Cardiac muscle cell (in vitro differentiated cells and primary cell): ENCODE data around the gene OR2T2. TPM values are rescaled to one million over a fixed set of nuclear protein-coding genes. Genes with fewer than 3 reads are reported as not detected.
"Not testable (repeated sequence)": the region's sequence is repeated elsewhere in the genome, so short reads cannot be mapped to it uniquely, and the experiment has no call there.

Source experiments
- DNase-seq, 2 donors: peaks; one replicate each; pipeline versions ENCODE4 v3.0.0 to v3.0.0-alpha.2; 2010 to 2017; ENCODE audit warnings: low read depth in 1 of 2, low spot score in 1 of 2
- H3K27ac ChIP-seq: fragments of 200-600 bp; sonication (generic); 2 replicates; pipeline ENCODE4 v1.5.1; 2016
- H3K27me3 ChIP-seq: fragments of 200-600 bp; sonication (generic); 2 replicates; pipeline ENCODE4 v1.6.0; 2016; ENCODE audit warnings: control low read depth
- H3K36me3 ChIP-seq: fragments of 200-600 bp; sonication (generic); 2 replicates; pipeline ENCODE4 v1.5.1; 2016; ENCODE audit warnings: control low read depth
- H3K4me1 ChIP-seq: fragments of 200-600 bp; sonication (generic); 2 replicates; pipeline ENCODE4 v1.8.1; 2017; ENCODE audit warnings: low read depth, mild to moderate bottlenecking, mixed run types
- H3K4me3 ChIP-seq: fragments of 200-600 bp; sonication (generic); 2 replicates; pipeline ENCODE4 v1.5.1; 2016; ENCODE audit warnings: mild to moderate bottlenecking
- H3K9me3 ChIP-seq: fragments of 200-600 bp; sonication (generic); 2 replicates; pipeline ENCODE4 v1.5.1; 2017; ENCODE audit warnings: low read depth, mild to moderate bottlenecking, control low read depth
- polyA plus RNA-seq: library from polyadenylated mRNA; unstranded; fragments of >200 nt; fragmentation: Nextera tagmentation; extraction: Ambion mirVana; gene quantifications from 2 replicates; pipeline ENCODE4 v1.2.1, GENCODE V29; 2016
- total RNA-seq: library from RNA; depleted of rRNA; stranded (reverse); fragments of >200 nt; gene quantifications from 2 replicates; pipeline ENCODE4 v1.2.3, GENCODE V29; 2016

The OR2T2 gene
- total and polyA plus RNA-seq, 2 experiments from 2014 or later, result not detected

DNA sequence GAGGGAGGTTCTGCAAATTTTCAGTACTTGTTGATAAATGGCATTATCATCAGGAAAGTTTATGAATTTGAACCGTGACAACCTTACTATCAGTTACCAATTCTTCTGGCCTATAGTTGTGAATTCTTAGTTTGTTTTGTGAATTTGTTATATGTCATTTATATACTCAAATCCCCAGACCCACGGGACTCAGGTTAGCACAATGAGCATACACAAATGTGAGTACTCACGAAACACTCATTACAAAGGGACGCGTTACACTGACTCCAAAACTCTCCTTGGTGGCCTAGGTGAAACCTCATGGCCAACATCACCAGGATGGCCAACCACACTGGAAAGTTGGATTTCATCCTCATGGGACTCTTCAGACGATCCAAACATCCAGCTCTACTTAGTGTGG is 42.9 kb downstream of the OR2T2 start, which contains the start of gene OR2T5:
Gene OR2T5 (plus strand): TSS at position 301 of the 400 bp plus-strand sequence. CDS start 0 bp downstream, at position 301.
- not testable (repeated sequence) for H3K4me1 ChIP-seq, H3K27me3 ChIP-seq, H3K27ac ChIP-seq, DNase-seq, H3K9me3 ChIP-seq, H3K4me3 ChIP-seq, H3K36me3 ChIP-seq

- H3K9me3 ChIP-seq, H3K4me3 ChIP-seq, H3K27ac ChIP-seq, H3K27me3 ChIP-seq, H3K4me1 ChIP-seq, DNase-seq, H3K36me3 ChIP-seq: not testable (repeated sequence)
These were observed 51.2 kb downstream of the OR2T2 start for GRCh38 chr1:248496661-248497060.

DNA sequence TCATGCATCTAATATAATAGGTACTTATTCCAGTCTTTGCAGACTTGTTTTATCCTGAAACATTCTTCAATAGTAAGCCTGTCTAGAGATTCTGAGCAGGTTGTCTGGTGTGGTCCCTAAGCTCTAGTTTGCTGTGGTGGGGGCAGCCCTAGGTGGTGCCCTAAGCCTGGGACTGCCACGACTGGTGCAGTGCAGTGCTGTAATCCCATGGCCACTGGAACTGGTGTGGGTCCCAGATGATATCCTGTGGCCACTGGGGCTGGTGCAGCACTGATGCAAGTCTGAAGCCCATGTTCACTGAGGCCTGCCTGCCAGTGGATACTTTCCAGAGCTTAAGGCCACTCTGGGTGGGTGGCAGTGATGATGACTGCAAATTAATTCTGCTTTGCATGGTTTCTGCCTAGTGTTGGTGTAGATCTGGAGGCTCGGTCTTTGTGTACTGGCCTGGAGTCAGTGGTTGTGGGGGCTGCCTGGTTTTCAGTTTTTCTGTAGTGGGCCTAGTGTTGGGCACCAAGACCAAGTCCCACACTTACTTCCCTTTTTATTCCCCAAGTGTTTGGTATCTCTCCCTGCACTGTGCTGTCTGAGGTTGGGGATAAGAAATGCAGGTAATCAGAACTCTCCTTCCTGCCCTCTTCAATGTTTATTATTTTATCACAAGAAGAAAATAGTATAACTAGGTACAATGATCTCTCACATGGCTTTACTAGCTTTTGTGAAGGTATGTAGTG is 55.0 kb downstream of the OR2T2 start:
- H3K4me3 ChIP-seq, H3K36me3 ChIP-seq, H3K27ac ChIP-seq, DNase-seq, H3K9me3 ChIP-seq, H3K4me1 ChIP-seq, H3K27me3 ChIP-seq: not testable (repeated sequence)

Other genes with a start within 250 kb of the OR2T2 start
- gene OR2M3, start 248.4 kb upstream of the OR2T2 start, total RNA-seq, result not detected in 2 replicates
- gene OR2M3, start 248.4 kb upstream of the OR2T2 start, polyA plus RNA-seq, result not detected in 2 replicates
- not detected in 2 replicates for gene OR2M4, start 214.2 kb upstream of the OR2T2 start, total RNA-seq
- not detected in 2 replicates for gene OR2M4, start 214.2 kb upstream of the OR2T2 start, polyA plus RNA-seq
- gene OR2T33, start 167.7 kb upstream of the OR2T2 start, total RNA-seq, result 0.15 TPM in 1 of 2 replicates, not detected in the other
- gene OR2T33, start 167.7 kb upstream of the OR2T2 start, polyA plus RNA-seq, result 0.17 TPM in 1 of 2 replicates, not detected in the other
- not detected in 2 replicates for gene OR2T12, start 142.2 kb upstream of the OR2T2 start, total RNA-seq
- not detected in 2 replicates for gene OR2T12, start 142.2 kb upstream of the OR2T2 start, polyA plus RNA-seq
- gene OR2M7, start 121.1 kb upstream of the OR2T2 start, total RNA-seq, result not detected in 2 replicates
- not detected in 2 replicates for gene OR2M7, start 121.1 kb upstream of the OR2T2 start, polyA plus RNA-seq
- gene OR14C36, start 96.9 kb upstream of the OR2T2 start, total RNA-seq, result not detected in 2 replicates
- gene OR14C36, start 96.9 kb upstream of the OR2T2 start, polyA plus RNA-seq, result not detected in 2 replicates
- not detected in 2 replicates for gene OR2T4, start 84.0 kb upstream of the OR2T2 start, total RNA-seq
- gene OR2T4, start 84.0 kb upstream of the OR2T2 start, polyA plus RNA-seq, result not detected in 2 replicates
- gene OR2T6, start 69.9 kb upstream of the OR2T2 start, total RNA-seq, result not detected in 2 replicates
- not detected in 2 replicates for gene OR2T6, start 69.9 kb upstream of the OR2T2 start, polyA plus RNA-seq
- gene OR2T1, start 42.6 kb upstream of the OR2T2 start, total RNA-seq, result not detected in 2 replicates
- not detected in 2 replicates for gene OR2T1, start 42.6 kb upstream of the OR2T2 start, polyA plus RNA-seq
- gene OR2T3, start 27.7 kb downstream of the OR2T2 start, total RNA-seq, result not detected in 2 replicates
- not detected in 2 replicates for gene OR2T3, start 27.7 kb downstream of the OR2T2 start, polyA plus RNA-seq
- gene OR2T5, start 43.0 kb downstream of the OR2T2 start, total RNA-seq, result not detected in 2 replicates
- gene OR2T5, start 43.0 kb downstream of the OR2T2 start, polyA plus RNA-seq, result not detected in 2 replicates
- not detected in 2 replicates for gene OR2G6, start 62.4 kb downstream of the OR2T2 start, total RNA-seq
- not detected in 2 replicates for gene OR2G6, start 62.4 kb downstream of the OR2T2 start, polyA plus RNA-seq
- not detected in 2 replicates for gene OR2T29, start 117.1 kb downstream of the OR2T2 start, total RNA-seq
- not detected in 2 replicates for gene OR2T29, start 117.1 kb downstream of the OR2T2 start, polyA plus RNA-seq
- gene OR2T34, start 129.1 kb downstream of the OR2T2 start, total RNA-seq, result not detected in 2 replicates
- not detected in 2 replicates for gene OR2T34, start 129.1 kb downstream of the OR2T2 start, polyA plus RNA-seq
- gene OR2T10, start 152.1 kb downstream of the OR2T2 start, total RNA-seq, result not detected in 2 replicates
- not detected in 2 replicates for gene OR2T10, start 152.1 kb downstream of the OR2T2 start, polyA plus RNA-seq
- gene OR2T11, start 189.5 kb downstream of the OR2T2 start, total RNA-seq, result not detected in 2 replicates
- not detected in 2 replicates for gene OR2T11, start 189.5 kb downstream of the OR2T2 start, polyA plus RNA-seq
- not detected in 2 replicates for gene OR2T35, start 199.6 kb downstream of the OR2T2 start, total RNA-seq
- gene OR2T35, start 199.6 kb downstream of the OR2T2 start, polyA plus RNA-seq, result not detected in 2 replicates
- not detected in 2 replicates for gene OR2T27, start 209.9 kb downstream of the OR2T2 start, total RNA-seq
- gene OR2T27, start 209.9 kb downstream of the OR2T2 start, polyA plus RNA-seq, result not detected in 2 replicates